Fibroblast of skin of abdomen (primary cell): ENCODE measurements around the gene SLC6A3. TPM values are rescaled to one million over a fixed set of nuclear protein-coding genes. Genes with fewer than 3 reads are reported as not detected.
A peak's percentile ranks its signal among the peaks of the same experiment; 100 is the strongest.

Experiments used
- DNase-seq: peaks from one replicate; pipeline ENCODE4 v3.0.0-alpha.2; 2013
- polyA plus RNA-seq, 2 experiments: library from polyadenylated mRNA; unstranded; fragments of 120-200 nt; gene quantifications; one replicate each; pipeline ENCODE4 v1.2.1, GENCODE V29; 2013; ENCODE audit not compliant: insufficient read length in 2 of 2

SLC6A3 gene
- not detected for polyA plus RNA-seq (2013, experiment 1 of 2; ENCODE audit: insufficient read length)
- not detected for polyA plus RNA-seq (2013, experiment 2 of 2; ENCODE audit: insufficient read length)

GRCh38 chr5:1445313-1445688, at the start of gene SLC6A3:
Gene SLC6A3, minus strand, starts transcription at chr5:1445440. Its CDS starts 2,243 bp downstream, at chr5:1443197.
- no peak for DNase-seq

- DNase-seq, result no peak
These were observed 48.7 kb upstream of the SLC6A3 start for GRCh38 chr5:1493941-1494340.

GRCh38 chr5:1493413-1493812, 48.2 kb upstream of the SLC6A3 start:
- DNase-seq, result no peak

- DNase-seq, result no peak
These were observed 47.5 kb upstream of the SLC6A3 start for GRCh38 chr5:1492757-1493156.

GRCh38 chr5:1490376-1490775, 45.1 kb upstream of the SLC6A3 start:
- DNase-seq, result no peak

- DNase-seq, result no peak
These were observed 44.5 kb upstream of the SLC6A3 start for GRCh38 chr5:1489754-1490153.

- DNase-seq, result peak; percentile 51
These were observed 43.8 kb upstream of the SLC6A3 start for GRCh38 chr5:1488882-1489680.

GRCh38 chr5:1487079-1487764, 42.0 kb upstream of the SLC6A3 start:
- no peak for DNase-seq

- DNase-seq, result no peak
These were observed 41.0 kb upstream of the SLC6A3 start for GRCh38 chr5:1486271-1486670.

GRCh38 chr5:1485579-1486118, 40.4 kb upstream of the SLC6A3 start:
- no peak for DNase-seq

GRCh38 chr5:1484730-1485578, 39.7 kb upstream of the SLC6A3 start:
- DNase-seq, result no peak

GRCh38 chr5:1483856-1484729, 38.9 kb upstream of the SLC6A3 start:
- no peak for DNase-seq

- DNase-seq, result no peak
These were observed 37.8 kb upstream of the SLC6A3 start for GRCh38 chr5:1483064-1483463.

- DNase-seq, result no peak
These were observed 36.7 kb upstream of the SLC6A3 start for GRCh38 chr5:1481959-1482331.

- DNase-seq, result no peak
These were observed 36.2 kb upstream of the SLC6A3 start for GRCh38 chr5:1481266-1481958.

GRCh38 chr5:1480806-1481205, 35.6 kb upstream of the SLC6A3 start:
- DNase-seq, result no peak

- DNase-seq, result no peak
These were observed 35.0 kb upstream of the SLC6A3 start for GRCh38 chr5:1480217-1480616.

- DNase-seq, result peak; percentile 17
These were observed 34.4 kb upstream of the SLC6A3 start for GRCh38 chr5:1479581-1480188.

GRCh38 chr5:1479066-1479465, 33.8 kb upstream of the SLC6A3 start:
- DNase-seq, result no peak

GRCh38 chr5:1478271-1479035, 33.2 kb upstream of the SLC6A3 start:
- no peak for DNase-seq
